ENCODE data around the gene FGF12.

- TF ChIP-seq CTCF (IDR thresholded peaks at IDR 0.05) (no peak), EP300 (IDR thresholded peaks at IDR 0.05) (no peak), POLR2A (IDR thresholded peaks at IDR 0.05) (no peak)
Observed at GRCh38 chr3:192564611-192565010, 162.7 kb downstream of the FGF12 start.

Measured in tibial nerve (tissue), 4 donors.